Stimulated activated CD8-positive, alpha-beta memory T cell treated with anti-CD3 and anti-CD28 coated beads, Interleukin-15, amount 100 ng/mL, for 48 hours (primary cell): ENCODE data around the gene PRSS53.

ENCODE experiments used
- DNase-seq, 2 donors: peaks; one replicate each; pipeline ENCODE4 v3.0.0-alpha.2; 2020; ENCODE audit warnings: low read depth in 2 of 2

Gene PRSS53

DNA sequence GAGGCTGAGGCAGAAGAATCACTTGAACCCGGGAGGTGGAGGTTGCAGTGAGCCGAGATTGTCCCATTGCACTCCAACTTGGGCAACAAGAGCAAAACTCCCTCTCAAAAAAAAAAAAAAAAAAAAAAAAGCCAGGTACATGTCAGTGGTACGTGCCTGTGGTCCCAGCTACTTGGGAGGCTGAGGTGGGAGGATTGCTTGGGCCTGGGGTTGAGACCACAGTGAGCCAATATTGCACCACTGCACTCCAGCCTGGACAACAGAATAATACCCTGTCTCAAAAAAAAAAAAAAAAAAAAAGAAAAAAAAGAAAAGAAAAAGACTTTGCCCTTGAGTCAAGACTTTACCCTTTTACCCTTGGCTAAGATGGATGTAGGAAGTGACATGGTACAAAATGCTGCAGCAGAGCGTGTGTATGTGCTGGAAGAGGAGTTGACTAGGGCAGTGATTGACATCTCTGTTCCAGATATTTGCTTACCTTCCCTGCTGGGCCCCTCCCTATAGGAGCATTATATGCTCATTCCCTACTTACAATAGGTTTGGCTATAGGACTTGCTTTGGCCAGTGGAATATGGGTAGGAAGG, 44.8 kb downstream of the PRSS53 start:
- no peak for DNase-seq

DNA sequence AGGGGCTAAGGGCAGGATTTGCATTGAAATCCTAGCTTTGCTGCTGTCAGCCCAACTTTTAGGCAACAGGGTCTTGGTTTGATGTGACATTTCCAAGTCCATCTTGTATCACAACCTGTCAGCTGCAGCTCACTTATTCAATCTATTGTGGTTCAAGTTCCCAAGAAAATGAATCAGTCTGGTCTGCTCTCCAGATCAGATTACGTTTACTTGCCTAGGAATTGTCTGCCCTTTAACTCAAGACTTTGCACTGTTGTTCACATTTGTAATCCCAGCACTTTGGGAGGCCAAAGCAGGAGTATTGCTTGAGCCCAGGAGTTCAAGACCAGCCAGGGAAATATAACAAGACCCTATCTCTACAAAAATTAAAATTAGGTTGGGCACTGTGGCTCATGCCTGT, 45.4 kb downstream of the PRSS53 start:
- no peak for DNase-seq

DNA sequence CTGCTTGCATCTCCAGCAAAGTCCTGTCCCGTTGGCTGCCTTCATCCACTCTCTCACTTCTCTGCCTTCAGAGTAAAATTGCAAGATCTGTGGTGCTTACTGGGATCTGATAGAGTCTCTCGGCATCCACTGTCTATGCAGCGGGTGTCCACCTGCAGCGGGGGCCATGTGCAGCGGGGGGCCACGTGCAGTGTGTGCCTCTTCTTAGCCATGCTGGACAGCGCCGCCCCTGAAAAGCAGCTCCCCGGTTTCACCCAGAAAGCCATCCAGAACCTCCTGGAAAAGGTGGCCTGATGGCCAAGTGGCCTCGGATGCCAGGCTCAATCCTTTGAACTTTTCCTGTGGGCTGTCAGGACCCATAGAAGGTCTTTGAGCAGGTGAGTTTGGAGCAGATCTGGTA, 45.9 kb downstream of the PRSS53 start:
- DNase-seq: no peak

DNA sequence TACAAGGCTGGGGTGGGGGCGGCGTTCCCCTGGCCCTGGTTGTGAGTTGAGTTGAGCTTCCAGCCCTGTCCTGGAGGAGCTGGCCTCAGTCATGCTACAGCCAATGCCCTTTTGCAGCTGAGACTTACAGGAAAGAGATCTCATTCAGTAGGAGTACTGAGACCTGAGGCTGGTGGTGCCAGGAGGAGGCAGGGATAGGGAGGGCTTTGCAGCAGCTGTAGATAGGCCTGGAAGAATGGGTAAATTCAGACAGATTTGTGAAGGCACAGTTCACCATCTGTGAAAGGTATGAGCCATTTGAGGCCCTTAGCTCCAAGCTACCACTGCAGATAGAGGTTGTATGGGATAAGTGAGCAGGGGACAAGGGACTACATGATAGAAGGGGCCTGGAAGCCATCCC, 49.8 kb downstream of the PRSS53 start:
- no peak for DNase-seq

DNA sequence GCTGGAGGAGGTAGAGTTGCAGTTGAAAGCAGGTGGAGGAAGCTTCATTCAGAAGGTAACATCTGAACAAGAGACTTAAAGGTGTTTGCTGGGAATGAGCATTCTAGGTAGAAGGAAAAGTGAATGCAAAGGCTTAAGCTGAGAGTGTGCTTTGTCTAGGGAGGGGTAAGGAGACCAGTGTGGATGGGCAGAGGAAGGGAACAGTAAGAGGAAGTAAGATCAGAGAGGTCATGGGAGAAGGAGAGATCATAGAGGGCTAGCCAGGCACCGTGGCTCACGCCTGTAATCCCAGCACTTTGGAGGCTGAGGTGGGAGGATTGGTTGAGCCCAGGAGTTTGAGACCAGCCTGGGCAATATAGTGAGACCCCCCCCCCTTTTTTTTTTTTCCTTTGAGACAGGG, 52.1 kb downstream of the PRSS53 start:
- no peak for DNase-seq

DNA sequence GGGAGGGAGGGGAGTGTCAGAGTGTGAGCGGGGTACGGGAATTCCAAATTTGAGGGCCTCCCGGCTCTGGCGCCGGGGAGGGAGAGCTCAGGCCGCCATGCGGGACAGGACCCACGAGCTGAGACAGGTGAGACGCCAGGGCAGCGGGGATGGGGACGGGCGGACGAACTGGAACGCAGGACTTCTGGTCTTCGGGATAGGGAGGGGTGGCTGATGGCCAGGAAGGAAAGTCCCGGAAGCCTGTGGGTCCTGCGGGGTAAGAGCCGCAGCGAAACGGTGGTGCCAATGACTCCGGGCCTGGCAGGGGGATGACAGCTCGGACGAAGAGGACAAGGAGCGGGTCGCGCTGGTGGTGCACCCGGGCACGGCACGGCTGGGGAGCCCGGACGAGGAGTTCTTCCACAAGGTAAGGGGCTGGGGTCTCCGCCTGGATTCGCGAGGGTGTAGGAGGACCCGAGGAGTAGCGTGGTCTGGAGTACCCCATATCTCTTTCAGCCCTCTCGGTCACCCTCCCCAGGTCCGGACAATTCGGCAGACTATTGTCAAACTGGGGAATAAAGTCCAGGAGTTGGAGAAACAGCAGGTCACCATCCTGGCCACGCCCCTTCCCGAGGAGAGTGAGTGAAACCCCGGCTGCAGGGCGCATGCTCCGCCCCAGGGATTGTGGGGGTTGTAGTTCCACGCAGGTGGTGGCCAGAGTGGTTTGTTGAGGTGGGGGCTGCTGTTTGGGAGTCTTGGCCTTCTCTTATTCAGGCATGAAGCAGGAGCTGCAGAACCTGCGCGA, 54.8 kb downstream of the PRSS53 start:
- peak; percentile 77 to 78 for DNase-seq
